ENCODE results near the gene TP53TG5. TPM values are rescaled to one million over a fixed set of nuclear protein-coding genes. Genes with fewer than 3 reads are reported as not detected.

Gene TP53TG5
- total RNA-seq, 2 experiments from 2014 or later, result 0.24 to 0.55 TPM

DNA sequence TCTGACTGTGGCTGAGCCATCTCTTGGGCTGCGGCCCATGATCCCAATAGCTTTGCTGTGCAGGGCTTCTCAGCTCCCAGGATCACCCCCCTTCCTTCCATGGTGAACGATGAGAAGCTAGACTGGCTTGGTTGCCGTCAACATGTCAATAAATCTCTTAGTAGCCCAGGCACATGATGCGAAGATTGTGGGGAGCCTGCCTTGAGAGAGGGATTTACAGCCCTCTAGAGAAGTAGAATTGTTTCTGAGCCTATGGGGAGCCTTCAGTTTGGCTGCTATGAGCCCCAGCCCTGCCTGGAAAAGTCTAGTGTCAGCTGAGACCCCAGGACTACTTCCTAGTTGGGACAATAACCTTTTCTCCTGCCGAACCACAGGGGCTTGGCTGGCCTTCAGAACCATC is 34.5 kb upstream of the TP53TG5 start:
- intact Hi-C loops (cut with micrococcal nuclease), result no loop called here
- ChIA-PET CTCF (interaction anchor here (0.6 to 1.9 kb wide), 3 partner anchors 24 to 50 kb away, joined by 3 to 12 read pairs (median 11); partner anchors contain the start of gene SYS1), POLR2A (interaction anchor here (1.2 to 2.3 kb wide), 2 partner anchors 39 to 50 kb away, joined by 4 to 7 read pairs; partner anchors contain the start of gene SYS1)

DNA sequence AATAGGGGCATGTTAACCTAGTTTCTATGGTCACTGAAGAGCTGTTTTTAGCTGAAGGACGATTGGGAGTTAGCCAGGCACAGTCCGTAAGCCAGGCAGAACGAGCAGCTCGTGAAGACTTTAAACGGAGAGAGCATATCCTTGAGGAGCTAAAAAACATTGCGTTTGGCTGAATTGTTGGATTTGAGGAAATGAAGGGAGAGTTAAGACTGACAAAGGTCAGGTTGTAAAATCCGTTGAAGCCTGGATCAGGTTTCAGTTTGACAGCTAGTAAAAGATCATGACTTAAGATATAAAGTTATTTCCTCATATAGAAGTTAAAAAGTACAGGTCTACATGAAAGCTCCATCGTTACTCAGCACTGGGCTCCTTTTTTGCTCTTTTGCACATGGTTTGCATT is 32.8 kb upstream of the TP53TG5 start:
- H3K4me1 Mint-ChIP-seq (ENCODE audit: low read depth), result peaks cover 23% of the 10 kb centered on the region
- peaks cover 4% of the 10 kb centered on the region for H3K36me3 Mint-ChIP-seq
- no peaks in the 10 kb centered on the region for H3K9me3 Mint-ChIP-seq
- DNase-seq, result no peak
- intact Hi-C loops (cut with micrococcal nuclease), result no loop called here
- H3K27ac Mint-ChIP-seq, result no peak overlapping the region
- CTCF ChIA-PET, result interaction anchor here (1.4 to 1.8 kb wide), 2 partner anchors 26 to 37 kb away, joined by 7 to 15 read pairs; no protein-coding TSS in a partner anchor
- H3K27me3 Mint-ChIP-seq, result no peaks in the 10 kb centered on the region
- H3K4me3 Mint-ChIP-seq, result no peak overlapping the region
- POLR2A ChIA-PET, result no interaction called here

More for the DNA sequence above, 34.5 kb upstream of the TP53TG5 start:
- DNase-seq, result no peak
- Mint-ChIP-seq H3K9me3 (no peaks in the 10 kb centered on the region), H3K4me1 (ENCODE audit: low read depth) (peaks cover 27% of the 10 kb centered on the region), H3K4me3 (no peak overlapping the region), H3K27ac (no peak overlapping the region), H3K27me3 (no peaks in the 10 kb centered on the region), H3K36me3 (peaks cover 4% of the 10 kb centered on the region)

DNA sequence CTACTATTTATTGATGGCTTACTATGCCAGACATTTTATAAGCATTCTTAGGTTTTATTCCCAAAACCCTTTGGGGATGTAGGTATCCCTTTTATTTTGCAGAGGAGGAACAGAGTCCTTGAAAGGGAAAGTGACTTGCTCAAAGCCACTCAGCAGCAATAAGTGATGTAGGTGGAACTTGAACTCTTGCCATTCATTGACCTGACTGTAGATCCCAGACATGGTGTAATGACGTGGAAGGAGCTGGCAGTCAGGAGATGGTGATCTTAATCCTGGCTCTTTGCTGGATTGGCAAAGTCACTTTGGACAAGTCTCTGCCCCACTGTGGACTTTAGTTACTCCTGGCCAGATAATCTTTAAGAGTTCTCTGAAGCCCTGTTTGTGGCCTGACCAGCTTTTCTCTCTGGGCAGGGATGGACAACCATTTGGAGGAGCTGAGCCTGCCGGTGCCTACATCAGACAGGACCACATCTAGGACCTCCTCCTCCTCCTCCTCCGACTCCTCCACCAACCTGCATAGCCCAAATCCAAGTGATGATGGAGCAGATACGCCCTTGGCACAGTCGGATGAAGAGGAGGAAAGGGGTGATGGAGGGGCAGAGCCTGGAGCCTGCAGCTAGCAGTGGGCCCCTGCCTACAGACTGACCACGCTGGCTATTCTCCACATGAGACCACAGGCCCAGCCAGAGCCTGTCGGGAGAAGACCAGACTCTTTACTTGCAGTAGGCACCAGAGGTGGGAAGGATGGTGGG is 31.6 kb upstream of the TP53TG5 start:
- Mint-ChIP-seq H3K4me1 (ENCODE audit: low read depth) (peaks cover 17% of the 10 kb centered on the region), H3K36me3 (peaks cover 4% of the 10 kb centered on the region), H3K27ac (no peak overlapping the region), H3K27me3 (peaks cover 2% of the 10 kb centered on the region), H3K4me3 (no peak overlapping the region), H3K9me3 (no peaks in the 10 kb centered on the region)
- CTCF ChIA-PET, result interaction anchor here (0.6 to 1.4 kb wide), 2 partner anchors 27 to 40 kb away, joined by 3 to 7 read pairs; no protein-coding TSS in a partner anchor
- intact Hi-C loops (cut with micrococcal nuclease), result no loop called here
- DNase-seq, result no peak
- POLR2A ChIA-PET, result no interaction called here

DNA sequence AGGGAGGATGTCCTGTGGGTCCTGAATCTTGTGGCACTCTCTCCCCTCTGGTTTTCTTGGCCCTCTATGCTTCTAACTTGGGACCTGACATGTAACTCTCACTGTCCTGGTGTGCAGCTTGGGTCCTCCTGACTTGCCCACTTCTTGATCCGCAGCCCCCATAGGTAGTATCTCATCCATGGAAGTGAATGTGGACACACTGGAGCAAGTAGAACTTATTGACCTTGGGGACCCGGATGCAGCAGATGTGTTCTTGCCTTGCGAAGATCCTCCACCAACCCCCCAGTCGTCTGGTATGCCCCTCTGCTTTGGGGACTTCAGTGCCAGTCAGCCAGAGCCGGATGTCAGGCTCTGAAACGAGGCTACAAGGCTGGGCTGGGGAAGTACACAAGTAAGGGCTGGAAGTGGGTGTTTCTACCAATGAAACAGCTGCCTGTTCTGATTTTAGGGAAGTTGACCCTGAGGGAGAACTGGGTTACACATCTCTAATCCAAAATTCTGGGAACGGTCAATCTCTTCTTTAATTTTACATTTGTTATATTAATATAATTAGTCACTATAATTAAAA is 30.6 kb upstream of the TP53TG5 start:
- peaks cover 4% of the 10 kb centered on the region for H3K36me3 Mint-ChIP-seq
- ChIA-PET POLR2A (no interaction called here), CTCF (interaction anchor here (1.1 kb wide), 1 partner anchor 28 kb away, joined by 3 read pairs; no protein-coding TSS in a partner anchor)
- H3K4me3 Mint-ChIP-seq, result no peak overlapping the region
- no peak for DNase-seq
- H3K27me3 Mint-ChIP-seq, result peaks cover 2% of the 10 kb centered on the region
- H3K9me3 Mint-ChIP-seq, result no peaks in the 10 kb centered on the region
- H3K27ac Mint-ChIP-seq, result no peak overlapping the region
- intact Hi-C loops (cut with micrococcal nuclease), result no loop called here
- H3K4me1 Mint-ChIP-seq (ENCODE audit: low read depth), result peaks cover 13% of the 10 kb centered on the region

DNA sequence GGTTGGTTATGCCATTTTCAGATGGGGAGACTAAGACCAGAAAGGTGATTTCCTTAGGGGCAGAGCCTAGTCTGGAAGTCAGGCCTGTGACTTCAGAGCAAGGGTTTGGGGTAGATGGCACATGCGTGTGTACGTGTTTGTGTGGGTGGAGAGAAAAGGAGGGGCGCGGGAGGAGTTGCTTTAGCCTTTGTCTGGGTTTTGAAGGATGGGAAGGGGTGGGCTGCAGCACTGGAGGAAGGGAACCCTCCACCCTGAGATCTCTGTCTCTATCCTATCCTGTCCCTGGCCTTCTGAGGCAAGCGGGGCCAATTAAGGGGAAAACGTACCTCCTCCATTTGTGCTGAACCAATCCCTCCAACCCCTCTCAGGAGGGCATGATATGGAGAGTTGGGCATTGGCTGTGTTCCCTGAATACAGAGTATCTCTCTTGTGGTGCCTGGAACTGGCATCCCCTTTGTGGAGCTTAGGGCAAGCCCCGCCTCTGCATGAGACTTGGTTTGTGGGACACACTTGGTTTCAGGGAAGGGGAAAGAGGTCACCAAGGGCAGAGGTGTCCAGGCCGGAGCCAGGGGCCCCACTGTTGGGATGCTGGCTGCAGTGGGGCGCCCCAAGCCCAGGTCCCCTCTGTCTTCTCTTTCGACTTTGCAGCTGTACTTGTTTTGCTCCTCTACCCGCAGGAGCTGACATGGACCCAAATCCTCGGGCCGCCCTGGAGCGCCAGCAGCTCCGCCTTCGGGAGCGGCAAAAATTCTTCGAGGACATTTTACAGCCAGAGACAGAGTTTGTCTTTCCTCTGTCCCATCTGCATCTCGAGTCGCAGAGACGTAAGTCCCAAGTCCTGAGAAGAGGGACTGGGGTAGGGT is 29.9 kb upstream of the TP53TG5 start, which contains the start of gene DBNDD2:
Gene DBNDD2, plus strand, starts transcription at position 507 of the 863 bp plus-strand sequence. Its CDS starts 179 bp downstream, at position 686.
- peaks cover 13% of the 10 kb centered on the region for H3K4me1 Mint-ChIP-seq (ENCODE audit: low read depth)
- H3K9me3 Mint-ChIP-seq, result no peaks in the 10 kb centered on the region
- H3K27me3 Mint-ChIP-seq, result peaks cover 2% of the 10 kb centered on the region
- ChIA-PET CTCF (interaction anchor here (1.1 to 1.7 kb wide), 5 partner anchors 29 to 363 kb away, joined by 3 to 14 read pairs (median 7); partner anchors contain the start of gene SYS1), POLR2A (interaction anchor here (0.6 to 1.4 kb wide), 4 partner anchors 8 to 34 kb away, joined by 3 to 10 read pairs (median 4); partner anchors contain the start of gene PIGT)
- peak; percentile 33 for DNase-seq
- peak within 1 kb of the TSS; percentile 54 for H3K27ac Mint-ChIP-seq
- peak within 1 kb of the TSS; percentile 78 for H3K4me3 Mint-ChIP-seq
- peaks cover 4% of the 10 kb centered on the region for H3K36me3 Mint-ChIP-seq
- intact Hi-C loops (cut with micrococcal nuclease), result loop anchor here (1.0 kb wide), 1 partner anchor 7 kb away; no protein-coding TSS in a partner anchor

DNA sequence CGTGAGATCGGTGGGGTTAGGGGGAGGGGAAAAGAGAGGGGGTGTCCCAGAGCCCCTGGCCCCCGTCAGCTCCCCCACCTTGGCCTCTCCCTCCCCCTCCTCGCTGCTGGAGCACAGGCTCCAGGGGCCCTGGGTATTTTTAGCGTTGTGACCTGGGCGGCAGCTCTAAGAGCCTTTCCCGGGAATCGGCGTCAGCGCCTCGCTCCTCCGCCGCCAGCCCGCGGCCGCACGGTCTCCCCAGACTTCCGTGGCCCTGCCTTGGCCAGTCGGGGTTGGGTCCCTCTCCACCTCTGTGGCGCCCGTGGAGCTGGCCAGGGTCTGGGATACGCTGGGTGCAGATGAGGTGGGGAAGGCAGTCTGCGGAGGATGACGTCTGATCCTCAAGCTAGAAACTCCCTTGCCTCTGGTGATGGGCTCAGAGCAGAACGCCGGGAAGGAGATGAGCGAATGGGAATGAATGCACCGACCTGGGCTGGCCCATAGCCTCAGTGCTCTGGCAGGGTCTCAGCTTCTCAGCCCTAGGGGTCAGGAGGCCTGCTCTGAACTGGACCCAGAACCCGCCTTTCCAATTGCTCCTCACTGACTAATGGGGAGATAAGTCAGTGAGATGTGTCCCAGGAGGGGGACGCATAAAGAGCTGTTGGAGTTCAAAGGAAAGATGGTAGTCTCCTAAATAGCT is 29.1 kb upstream of the TP53TG5 start:
- DNase-seq, result no peak
- ChIA-PET POLR2A (interaction anchor here (0.6 to 1.4 kb wide), 4 partner anchors 8 to 33 kb away, joined by 3 to 10 read pairs (median 4); partner anchors contain the start of gene PIGT), CTCF (interaction anchor here (0.7 to 1.7 kb wide), 6 partner anchors 9 to 364 kb away, joined by 3 to 14 read pairs (median 6); partner anchors contain the start of genes PIGT and SYS1)
- no peaks in the 10 kb centered on the region for H3K9me3 Mint-ChIP-seq
- H3K27me3 Mint-ChIP-seq, result peaks cover 2% of the 10 kb centered on the region
- H3K4me1 Mint-ChIP-seq (ENCODE audit: low read depth), result peaks cover 13% of the 10 kb centered on the region
- peak overlapping the region; percentile 54 for H3K27ac Mint-ChIP-seq
- H3K36me3 Mint-ChIP-seq, result peaks cover 4% of the 10 kb centered on the region
- intact Hi-C loops (cut with micrococcal nuclease), result loop anchor here (1.0 kb wide), 1 partner anchor 8 kb away; no protein-coding TSS in a partner anchor
- peak overlapping the region; percentile 78 for H3K4me3 Mint-ChIP-seq

DNA sequence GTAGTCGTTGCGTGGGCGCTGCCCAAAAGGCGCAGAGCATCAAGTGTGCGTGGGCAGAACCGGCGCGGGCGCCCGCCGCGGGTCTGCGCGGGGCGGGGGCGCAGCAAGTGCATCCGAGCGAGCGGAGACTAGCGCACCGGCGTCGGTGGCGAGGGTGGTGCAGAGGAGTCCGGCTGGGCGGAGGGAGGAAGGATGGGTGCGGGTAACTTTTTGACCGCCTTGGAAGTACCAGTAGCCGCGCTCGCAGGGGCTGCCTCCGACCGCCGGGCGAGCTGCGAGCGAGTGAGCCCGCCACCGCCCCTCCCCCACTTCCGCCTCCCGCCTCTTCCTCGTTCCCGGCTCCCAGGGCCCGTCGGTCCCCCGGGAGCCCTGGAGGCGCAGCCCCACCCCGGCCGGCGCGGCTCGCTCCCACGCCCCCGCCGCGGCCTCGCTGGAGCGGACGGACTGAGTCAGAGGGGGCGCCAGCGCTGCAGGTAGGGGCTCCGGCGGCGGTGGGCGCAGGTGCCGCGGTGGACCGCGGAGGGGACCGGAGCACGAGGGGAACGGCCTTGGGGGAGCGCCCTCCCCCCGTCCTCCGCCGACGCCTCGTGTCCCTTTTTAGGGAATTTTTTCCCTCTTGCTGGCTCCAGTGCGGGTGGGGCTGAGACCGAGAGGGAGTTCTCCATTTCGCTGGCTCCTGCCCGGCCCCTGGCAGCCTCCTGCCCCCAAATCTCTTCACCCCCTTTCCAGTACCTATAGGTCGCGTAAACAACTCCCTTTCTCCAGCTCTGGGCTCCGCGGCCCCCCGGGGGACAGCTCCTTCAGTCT is 28.3 kb upstream of the TP53TG5 start:
- H3K27ac Mint-ChIP-seq, result peak overlapping the region; percentile 54
- intact Hi-C loops (cut with micrococcal nuclease), result loop anchor here (1.0 kb wide), 1 partner anchor 9 kb away; no protein-coding TSS in a partner anchor
- ChIA-PET CTCF (interaction anchor here (0.7 to 2.5 kb wide), 8 partner anchors 9 to 364 kb away, joined by 3 to 14 read pairs (median 6); partner anchors contain the start of genes PIGT and SYS1), POLR2A (interaction anchor here (0.7 to 1.4 kb wide), 4 partner anchors 9 to 33 kb away, joined by 3 to 10 read pairs (median 4); partner anchors contain the start of gene PIGT)
- H3K36me3 Mint-ChIP-seq, result peaks cover 10% of the 10 kb centered on the region
- peaks cover 18% of the 10 kb centered on the region for H3K4me1 Mint-ChIP-seq (ENCODE audit: low read depth)
- DNase-seq, result peak; percentile 60
- peak overlapping the region; percentile 78 for H3K4me3 Mint-ChIP-seq
- H3K27me3 Mint-ChIP-seq, result peaks cover 2% of the 10 kb centered on the region
- H3K9me3 Mint-ChIP-seq, result peaks cover 6% of the 10 kb centered on the region

DNA sequence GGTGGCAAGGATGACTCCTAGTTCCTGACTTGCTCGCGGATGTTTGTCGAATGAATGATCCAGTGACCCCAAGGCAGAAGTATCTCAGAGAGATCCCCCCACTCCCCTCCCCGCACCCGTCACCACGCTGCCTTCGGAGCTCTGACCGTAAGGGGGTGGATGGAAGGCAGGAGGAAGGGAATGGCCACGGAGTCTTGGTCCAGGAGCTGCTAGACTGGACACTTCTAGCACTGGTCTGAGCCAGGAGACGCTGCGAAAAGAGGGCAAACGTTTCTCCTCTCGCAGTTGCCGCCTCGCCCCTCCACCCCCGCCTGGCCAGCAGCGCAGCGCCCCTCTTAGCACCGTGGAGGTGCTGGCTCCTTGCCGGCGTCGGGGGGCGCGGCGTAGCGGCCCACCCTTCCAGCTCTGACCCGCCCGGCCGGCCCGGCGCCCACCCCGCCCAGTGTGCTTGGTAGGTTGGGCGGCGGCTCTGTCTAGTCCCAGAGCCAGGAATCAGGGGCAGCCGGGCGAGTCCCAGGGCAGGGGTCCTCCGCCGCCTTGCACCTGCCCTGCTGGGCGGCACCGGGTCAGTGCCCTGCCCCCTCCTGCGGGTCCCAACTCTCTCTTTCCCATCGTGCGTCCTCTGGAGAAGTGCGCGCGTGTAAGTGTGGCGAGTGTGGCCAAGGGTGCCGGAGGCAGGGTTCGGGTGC is 27.6 kb upstream of the TP53TG5 start:
- DNase-seq, result no peak
- Mint-ChIP-seq H3K27ac (peak overlapping the region; percentile 38), H3K4me1 (ENCODE audit: low read depth) (peaks cover 18% of the 10 kb centered on the region), H3K9me3 (peaks cover 13% of the 10 kb centered on the region), H3K36me3 (peaks cover 11% of the 10 kb centered on the region), H3K27me3 (peaks cover 2% of the 10 kb centered on the region), H3K4me3 (peak overlapping the region; percentile 74)
- POLR2A ChIA-PET, result interaction anchor here (0.7 to 1.0 kb wide), 2 partner anchors 15 to 43 kb away, joined by 3 read pairs; partner anchors contain the start of gene SYS1
- intact Hi-C loops (cut with micrococcal nuclease), result no loop called here
- CTCF ChIA-PET, result interaction anchor here (0.8 to 2.5 kb wide), 3 partner anchors 31 to 43 kb away, joined by 3 to 13 read pairs (median 4); partner anchors contain the start of gene SYS1

DNA sequence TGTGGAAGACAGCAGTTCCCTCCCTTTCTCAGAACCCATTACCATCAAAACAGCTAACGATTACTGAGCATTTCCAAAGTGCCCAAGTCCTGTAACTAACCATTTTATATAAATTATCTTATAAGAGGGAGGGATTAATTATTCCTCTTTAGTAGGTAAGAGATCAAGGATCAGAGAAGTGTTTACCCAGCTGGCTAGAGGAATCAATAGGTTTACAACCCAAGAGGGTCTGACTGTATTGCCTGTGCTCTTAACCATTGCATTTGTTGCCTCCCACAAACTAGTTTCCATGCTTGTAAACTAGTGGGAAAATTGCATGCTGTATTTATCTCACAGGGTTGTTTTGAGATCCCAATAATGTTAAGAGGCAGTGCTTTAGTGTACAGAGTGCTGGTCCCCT is 26.3 kb upstream of the TP53TG5 start:
- ChIA-PET POLR2A (no interaction called here), CTCF (interaction anchor here (1.0 to 2.9 kb wide), 4 partner anchors 10 to 45 kb away, joined by 4 to 14 read pairs (median 9); no protein-coding TSS in a partner anchor)
- H3K9me3 Mint-ChIP-seq, result peaks cover 25% of the 10 kb centered on the region
- intact Hi-C loops (cut with micrococcal nuclease), result no loop called here
- peaks cover 18% of the 10 kb centered on the region for H3K36me3 Mint-ChIP-seq
- peak overlapping the region; percentile 31 for H3K27ac Mint-ChIP-seq
- H3K4me3 Mint-ChIP-seq, result peak overlapping the region; percentile 43
- H3K4me1 Mint-ChIP-seq (ENCODE audit: low read depth), result peaks cover 18% of the 10 kb centered on the region
- H3K27me3 Mint-ChIP-seq, result peaks cover 2% of the 10 kb centered on the region
- DNase-seq, result no peak
